SU-DHL-6 (cell line): ENCODE measurements around the gene CHST15.
"Not testable (repeated sequence)": the region's sequence is repeated elsewhere in the genome, so short reads cannot be mapped to it uniquely, and the experiment has no call there.

Source experiments
- H2AFZ ChIP-seq: fragments of 200-600 bp; sonication (generic); 2 replicates; pipeline ENCODE4 v1.6.1; 2014; ENCODE audit warnings: low read depth, mild to moderate bottlenecking, moderate library complexity, mixed read lengths, antibody characterized with exemption, low read length; ENCODE audit not compliant: severe bottlenecking
- H3F3A ChIP-seq: fragments of 200-600 bp; shearing (Covaris generic); 2 replicates; pipeline ENCODE4 v1.6.0; 2016; ENCODE audit warnings: antibody characterized with exemption, mild to moderate bottlenecking; ENCODE audit not compliant: insufficient read depth
- H3K27ac ChIP-seq: fragments of 200-600 bp; sonication (generic); 2 replicates; pipeline ENCODE4 v1.5.1; 2016; ENCODE audit warnings: low read depth, mild to moderate bottlenecking, low read length, moderate library complexity, mixed read lengths
- H3K27me3 ChIP-seq: fragments of 200-600 bp; sonication (generic), shearing (Covaris generic); 2 replicates; pipeline ENCODE4 v1.6.0; 2014; ENCODE audit warnings: mild to moderate bottlenecking, low read length
- H3K36me3 ChIP-seq: fragments of 200-600 bp; sonication (generic); 2 replicates; pipeline ENCODE4 v1.6.1; 2014; ENCODE audit warnings: mild to moderate bottlenecking, low read length, mixed read lengths
- H3K4me2 ChIP-seq: fragments of 300-600, 200-600 bp; shearing (Covaris generic), sonication (generic); 2 replicates; pipeline ENCODE4 v1.6.0; 2014; ENCODE audit warnings: low read length, low read depth, mild to moderate bottlenecking; ENCODE audit not compliant: poor library complexity, severe bottlenecking
- H3K4me3 ChIP-seq: fragments of 200-600 bp; sonication (generic); 2 replicates; pipeline ENCODE4 v1.5.1; 2014; ENCODE audit warnings: antibody characterized with exemption, low read length, mild to moderate bottlenecking, mixed read lengths; ENCODE audit not compliant: insufficient read depth, poor library complexity, severe bottlenecking
- H3K79me2 ChIP-seq: fragments of 200-600 bp; sonication (generic); 2 replicates; pipeline ENCODE4 v1.6.1; 2014; ENCODE audit warnings: mild to moderate bottlenecking, low read length, moderate library complexity; ENCODE audit not compliant: insufficient read depth
- H3K9ac ChIP-seq: fragments of 200-600 bp; sonication (generic); 2 replicates; pipeline ENCODE4 v1.7.0; 2014; ENCODE audit warnings: mild to moderate bottlenecking, low read length
- H3K9me2 ChIP-seq: fragments of 200-600 bp; sonication (generic); replicated peaks from 2 replicates; pipeline ENCODE4 v1.6.1; 2014; ENCODE audit warnings: low read length; ENCODE audit not compliant: insufficient read depth
- H3K9me3 ChIP-seq: fragments of 200-600 bp; sonication (generic); 2 replicates; pipeline ENCODE4 v1.6.1; 2014; ENCODE audit warnings: low read length, mixed read lengths; ENCODE audit not compliant: insufficient read depth
- H4K20me1 ChIP-seq: fragments of 200-600 bp; sonication (generic); 2 replicates; pipeline ENCODE4 v1.6.1; 2014; ENCODE audit warnings: low read depth, mild to moderate bottlenecking, antibody characterized with exemption, low read length, moderate library complexity, mixed read lengths
- CTCF ChIP-seq: fragments of 200-600 bp; sonication (generic); IDR thresholded peaks from one replicate; pipeline ENCODE4 v1.5.1; 2017; ENCODE audit warnings: antibody characterized with exemption, mild to moderate bottlenecking, low read length, moderate library complexity; ENCODE audit not compliant: insufficient read depth, poor library complexity, severe bottlenecking
- EZH2phosphoT487 ChIP-seq: fragments of 200-600 bp; sonication (generic), shearing (Covaris generic); conservative IDR thresholded peaks from 2 replicates; pipeline ENCODE4 v1.6.1; 2018; ENCODE audit warnings: mild to moderate bottlenecking, antibody characterized with exemption, low read length, moderate library complexity, mixed read lengths

The CHST15 gene

GRCh38 chr10:124098575-124098974, 5.2 kb upstream of the CHST15 start:
- Histone ChIP-seq H2AFZ (no peak overlapping the region), H3K9ac (no peak overlapping the region), H3K36me3 (no peaks in the 10 kb centered on the region), H3K9me3 (no peaks in the 10 kb centered on the region), H3K79me2 (no peaks in the 10 kb centered on the region), H3K4me2 (no peak overlapping the region), H3K27ac (no peak overlapping the region), H3K27me3 (no peaks in the 10 kb centered on the region), H4K20me1 (no peaks in the 10 kb centered on the region), H3F3A (peaks cover 7% of the 10 kb centered on the region; the same call in 1 of the 2 replicates), H3K9me2 (no peaks in the 10 kb centered on the region), H3K4me3 (no peak overlapping the region)
- TF ChIP-seq CTCF (no peak), EZH2phosphoT487 (no peak)

- H3F3A ChIP-seq, result peaks cover 7% of the 10 kb centered on the region; the same call in 1 of the 2 replicates
- no peak overlapping the region for H3K4me2 ChIP-seq
- H3K36me3 ChIP-seq, result no peaks in the 10 kb centered on the region
- no peaks in the 10 kb centered on the region for H3K9me2 ChIP-seq
- no peak overlapping the region for H2AFZ ChIP-seq
- H4K20me1 ChIP-seq, result no peaks in the 10 kb centered on the region
- H3K27ac ChIP-seq, result no peak overlapping the region
- no peak overlapping the region for H3K9ac ChIP-seq
- no peaks in the 10 kb centered on the region for H3K79me2 ChIP-seq
- no peaks in the 10 kb centered on the region for H3K27me3 ChIP-seq
- no peak for TF ChIP-seq EZH2phosphoT487
- H3K9me3 ChIP-seq, result no peaks in the 10 kb centered on the region
- H3K4me3 ChIP-seq, result no peak overlapping the region
These were observed 4.5 kb upstream of the CHST15 start for GRCh38 chr10:124097883-124098282.

- H2AFZ ChIP-seq, result no peak overlapping the region
- no peak overlapping the region for H3K9ac ChIP-seq
- no peaks in the 10 kb centered on the region for H3K27me3 ChIP-seq
- no peak overlapping the region for H3K4me3 ChIP-seq
- no peaks in the 10 kb centered on the region for H3K9me3 ChIP-seq
- H3K79me2 ChIP-seq, result peaks cover 6% of the 10 kb centered on the region; the same call in 1 of the 2 replicates
- no peaks in the 10 kb centered on the region for H3K36me3 ChIP-seq
- no peaks in the 10 kb centered on the region for H3K9me2 ChIP-seq
- no peaks in the 10 kb centered on the region for H4K20me1 ChIP-seq
- TF ChIP-seq EZH2phosphoT487 (no peak), CTCF (no peak)
- H3K4me2 ChIP-seq, result no peak overlapping the region
- peaks cover 7% of the 10 kb centered on the region; the same call in 1 of the 2 replicates for H3F3A ChIP-seq
- H3K27ac ChIP-seq, result no peak overlapping the region
These were observed 3.1 kb upstream of the CHST15 start for GRCh38 chr10:124096494-124096893.

- not testable (repeated sequence) for H2AFZ ChIP-seq, H3F3A ChIP-seq, H3K27me3 ChIP-seq, H3K4me3 ChIP-seq, H3K9me2 ChIP-seq, H3K9me3 ChIP-seq, H3K36me3 ChIP-seq, H3K9ac ChIP-seq, H3K27ac ChIP-seq, H3K4me2 ChIP-seq, H4K20me1 ChIP-seq
- H3K79me2 ChIP-seq, result peaks cover 13% of the 10 kb centered on the region; the same call in 1 of the 2 replicates
These were observed 2.4 kb upstream of the CHST15 start for GRCh38 chr10:124095801-124096200.
